ENCODE measurements around the gene STEAP4.
A peak's percentile ranks its signal among the peaks of the same experiment; 100 is the strongest.

Gene STEAP4

GRCh38 chr7:88306590-88307048, at the start of gene STEAP4:
Gene STEAP4, minus strand, starts transcription at chr7:88306894. Its CDS starts 22,625 bp downstream, at chr7:88284269.
- TF ChIP-seq CTCF (conservative IDR thresholded peaks at IDR 0.05) = no peak
- H3K27ac ChIP-seq = peak within 1 kb of the TSS; percentile 72

GRCh38 chr7:88355011-88355410, 48.3 kb upstream of the STEAP4 start:
- no peak for TF ChIP-seq CTCF (conservative IDR thresholded peaks at IDR 0.05)
- no peak overlapping the region for H3K27ac ChIP-seq

GRCh38 chr7:88350118-88350517, 43.4 kb upstream of the STEAP4 start:
- TF ChIP-seq CTCF (conservative IDR thresholded peaks at IDR 0.05) = no peak

GRCh38 chr7:88347517-88347916, 40.8 kb upstream of the STEAP4 start:
- no peak for TF ChIP-seq CTCF (conservative IDR thresholded peaks at IDR 0.05)
- no peak overlapping the region for H3K27ac ChIP-seq

More at GRCh38 chr7:88350118-88350517, 43.4 kb upstream of the STEAP4 start:
- no peak overlapping the region for H3K27ac ChIP-seq

GRCh38 chr7:88347090-88347489, 40.4 kb upstream of the STEAP4 start:
- no peak for TF ChIP-seq CTCF (conservative IDR thresholded peaks at IDR 0.05)
- H3K27ac ChIP-seq = no peak overlapping the region

- TF ChIP-seq CTCF (conservative IDR thresholded peaks at IDR 0.05) = no peak
- H3K27ac ChIP-seq = no peak overlapping the region
These were observed 39.7 kb upstream of the STEAP4 start for GRCh38 chr7:88346357-88346756.

GRCh38 chr7:88344956-88345832, 38.5 kb upstream of the STEAP4 start:
- peak; percentile 97 for TF ChIP-seq CTCF (conservative IDR thresholded peaks at IDR 0.05)
- H3K27ac ChIP-seq = no peak overlapping the region

Measured in VCaP (cell line).